Calu3 (cell line): ENCODE measurements around the gene LBH. TPM values are rescaled to one million over a fixed set of nuclear protein-coding genes. Genes with fewer than 3 reads are reported as not detected.
"Not testable (repeated sequence)": the region's sequence is repeated elsewhere in the genome, so short reads cannot be mapped to it uniquely, and the experiment has no call there.

Source experiments
- BruUV-seq: library from RNA; stranded (reverse); fragments of 400-500 nt; replicated peaks from 2 replicates; lab custom pipeline; 2021; lab: Mats Ljungman, UMichigan
- CTCF ChIA-PET: fragments of 300-600 bp; sonication (Branson Sonifier 250); formaldehyde crosslinking; loops from one replicate; lab custom pipeline; 2022; ENCODE audit warnings: antibody characterized with exemption; lab: Charles Lee
- DNase-seq: peaks from one replicate; pipeline ENCODE4 v3.0.0; 2022
- H3K27ac Mint-ChIP-seq: one replicate; pipeline ENCODE4 v1.8.0; 2022; ENCODE audit warnings: mixed read lengths; ENCODE audit not compliant: unreplicated experiment
- H3K27me3 Mint-ChIP-seq: one replicate; pipeline ENCODE4 v1.8.0; 2022; ENCODE audit warnings: mixed read lengths; ENCODE audit not compliant: unreplicated experiment
- H3K36me3 Mint-ChIP-seq: one replicate; pipeline ENCODE4 v1.8.0; 2022; ENCODE audit warnings: mild to moderate bottlenecking, moderate library complexity, mixed read lengths; ENCODE audit not compliant: insufficient read depth, unreplicated experiment
- H3K4me1 Mint-ChIP-seq: one replicate; pipeline ENCODE4 v1.8.0; 2022; ENCODE audit warnings: mild to moderate bottlenecking, low read depth, mixed read lengths; ENCODE audit not compliant: unreplicated experiment
- H3K4me3 Mint-ChIP-seq: one replicate; pipeline ENCODE4 v1.8.0; 2022; ENCODE audit warnings: mild to moderate bottlenecking, low read depth, moderate library complexity, mixed read lengths; ENCODE audit not compliant: unreplicated experiment
- H3K9me3 Mint-ChIP-seq: one replicate; pipeline ENCODE4 v1.8.0; 2022; ENCODE audit warnings: low read depth, mixed read lengths; ENCODE audit not compliant: unreplicated experiment
- CTCF ChIP-seq: fragments of 200-600 bp; IDR thresholded peaks from one replicate; pipeline ENCODE4 v1.8.0; 2022; ENCODE audit warnings: antibody characterized with exemption; ENCODE audit not compliant: unreplicated experiment
- intact Hi-C: fragments of 100-400 bp; cut with micrococcal nuclease; formaldehyde crosslinking; loops from one replicate; pipeline ENCODE4 v1.10.0; 2022; ENCODE audit not compliant: unreplicated experiment
- total RNA-seq: library from RNA; stranded (reverse); gene quantifications from 2 replicates; pipeline ENCODE4 v1.2.3, GENCODE V29; 2022

Gene LBH
- total RNA-seq, 1 experiment from 2014 or later: 3.3 TPM

GRCh38 chr2:30267161-30267975 is 36.0 kb downstream of the LBH start:
- CTCF ChIA-PET: no interaction called here
- intact Hi-C loops: no loop called here
- no TSS peak for BruUV-seq

GRCh38 chr2:30268296-30268871 is 37.0 kb downstream of the LBH start:
- intact Hi-C loops: no loop called here
- no TSS peak for BruUV-seq
- DNase-seq: no peak
- Mint-ChIP-seq H3K27ac (no peak overlapping the region), H3K4me3 (no peak overlapping the region), H3K4me1 (peaks cover 27% of the 10 kb centered on the region), H3K27me3 (no peaks in the 10 kb centered on the region), H3K9me3 (peaks cover 2% of the 10 kb centered on the region), H3K36me3 (peaks cover 5% of the 10 kb centered on the region)
- no peak for TF ChIP-seq CTCF
- CTCF ChIA-PET: no interaction called here

More at GRCh38 chr2:30267161-30267975, 36.0 kb downstream of the LBH start:
- Mint-ChIP-seq H3K36me3 (no peaks in the 10 kb centered on the region), H3K27ac (no peak overlapping the region), H3K9me3 (peaks cover 2% of the 10 kb centered on the region), H3K27me3 (no peaks in the 10 kb centered on the region), H3K4me3 (no peak overlapping the region), H3K4me1 (peaks cover 18% of the 10 kb centered on the region)
- DNase-seq: no peak
- TF ChIP-seq CTCF: no peak

GRCh38 chr2:30269114-30269770 is 37.9 kb downstream of the LBH start:
- H3K4me1 Mint-ChIP-seq: peaks cover 34% of the 10 kb centered on the region
- CTCF ChIA-PET: not testable (repeated sequence)

GRCh38 chr2:30269771-30270145 is 38.4 kb downstream of the LBH start:
- no peaks in the 10 kb centered on the region for H3K27me3 Mint-ChIP-seq
- intact Hi-C loops: loop anchor here (5.0 kb wide), 1 partner anchor 52 kb away; no protein-coding TSS in a partner anchor
- no TSS peak for BruUV-seq
- peaks cover 15% of the 10 kb centered on the region for H3K36me3 Mint-ChIP-seq
- TF ChIP-seq CTCF: no peak
- H3K4me3 Mint-ChIP-seq: no peak overlapping the region
- H3K9me3 Mint-ChIP-seq: peaks cover 2% of the 10 kb centered on the region
- H3K4me1 Mint-ChIP-seq: peaks cover 39% of the 10 kb centered on the region
- H3K27ac Mint-ChIP-seq: no peak overlapping the region
- CTCF ChIA-PET: no interaction called here
- DNase-seq: no peak

More at GRCh38 chr2:30269114-30269770, 37.9 kb downstream of the LBH start:
- BruUV-seq, DNase-seq, H3K4me3 Mint-ChIP-seq, H3K27me3 Mint-ChIP-seq, intact Hi-C loops, H3K27ac Mint-ChIP-seq, H3K9me3 Mint-ChIP-seq: not testable (repeated sequence)
- peaks cover 10% of the 10 kb centered on the region for H3K36me3 Mint-ChIP-seq
